H1 (cell line): Measurements from ENCODE around the gene TDRKH.

Experiments
- BCL11A ChIP-seq, 2 experiments: IDR thresholded peaks; one replicate each; pipeline ENCODE4 v1.6.1; 2011; ENCODE audit warnings: low read depth in 2 of 2, low read length in 2 of 2, mild to moderate bottlenecking in 2 of 2
- CBX5 ChIP-seq: fragments of 300-800, 300-1000 bp; sonication (generic); IDR thresholded peaks from 2 replicates; pipeline ENCODE4 v1.7.1; 2016; ENCODE audit warnings: antibody characterized with exemption, low read length, low read depth
- CHD1 ChIP-seq: IDR thresholded peaks from 2 replicates; pipeline ENCODE4 v1.6.1; 2012; ENCODE audit warnings: low read depth, low read length, improper control_type of control experiment
- GABPA ChIP-seq: IDR thresholded peaks from 2 replicates; pipeline ENCODE4 v1.6.1; 2011; ENCODE audit warnings: mild to moderate bottlenecking, low read length, moderate library complexity, borderline replicate concordance; ENCODE audit not compliant: insufficient read depth
- NRF1 ChIP-seq: IDR thresholded peaks from 2 replicates; pipeline ENCODE4 v1.6.1; 2011; ENCODE audit warnings: mild to moderate bottlenecking, low read depth, low read length, improper control_type of control experiment
- POLR2A ChIP-seq, 2 experiments: IDR thresholded peaks; 1 replicate in 1 of 2; 2 replicates in 1 of 2; pipeline ENCODE4 v1.6.1; 2011; ENCODE audit warnings: low read depth in 2 of 2, low read length in 2 of 2, mild to moderate bottlenecking in 2 of 2; ENCODE audit errors: control extremely low read depth in 1 of 2
- SIN3A ChIP-seq, 2 experiments: IDR thresholded peaks in 1 of 2; conservative IDR thresholded peaks in 1 of 2; 2 replicates each; pipeline ENCODE4 v1.6.1; 2011 to 2012; ENCODE audit warnings: low read length in 2 of 2, improper control_type of control experiment in 1 of 2, low read depth in 1 of 2, mild to moderate bottlenecking in 1 of 2
- TAF1 ChIP-seq: IDR thresholded peaks from 2 replicates; pipeline ENCODE4 v1.6.1; 2011; ENCODE audit warnings: mild to moderate bottlenecking, low read depth, low read length

GRCh38 chr1:151832318-151832980 is 42.1 kb upstream of the TDRKH start:
- no peak for TF ChIP-seq CBX5
- TF ChIP-seq CHD1: no peak
- TF ChIP-seq BCL11A (IDR thresholded peaks at IDR 0.05; ENCODE audit: low read depth in 2 of 2, low read length in 2 of 2): no peak
- TF ChIP-seq TAF1: no peak
- TF ChIP-seq SIN3A (conservative IDR thresholded peaks at IDR 0.05 in 1 of 2, IDR thresholded peaks at IDR 0.05 in 1 of 2; ENCODE audit: low read depth in 1 of 2, low read length in 2 of 2): no peak
- TF ChIP-seq GABPA: no peak
- TF ChIP-seq NRF1: no peak
- TF ChIP-seq POLR2A (IDR thresholded peaks at IDR 0.05; ENCODE audit: control extremely low read depth in 1 of 2, low read depth in 2 of 2, low read length in 2 of 2): no peak
